Lung microvascular endothelial cell (primary cell): ENCODE measurements around the gene LEO1. TPM values are rescaled to one million over a fixed set of nuclear protein-coding genes. Genes with fewer than 3 reads are reported as not detected.

Experiments
- DNase-seq, 2 donors: peaks; one replicate each; pipeline versions ENCODE4 v3.0.0 to v3.0.0-alpha.2; 2010; ENCODE audit warnings: low read depth in 2 of 2
- total RNA-seq: library from RNA; depleted of rRNA; stranded (reverse); fragments of >200 nt; gene quantifications from 2 replicates; pipeline ENCODE4 v1.2.1, GENCODE V29; 2014

LEO1 gene
- total RNA-seq, result 18.1 and 19.6 TPM in 2 replicates

DNA sequence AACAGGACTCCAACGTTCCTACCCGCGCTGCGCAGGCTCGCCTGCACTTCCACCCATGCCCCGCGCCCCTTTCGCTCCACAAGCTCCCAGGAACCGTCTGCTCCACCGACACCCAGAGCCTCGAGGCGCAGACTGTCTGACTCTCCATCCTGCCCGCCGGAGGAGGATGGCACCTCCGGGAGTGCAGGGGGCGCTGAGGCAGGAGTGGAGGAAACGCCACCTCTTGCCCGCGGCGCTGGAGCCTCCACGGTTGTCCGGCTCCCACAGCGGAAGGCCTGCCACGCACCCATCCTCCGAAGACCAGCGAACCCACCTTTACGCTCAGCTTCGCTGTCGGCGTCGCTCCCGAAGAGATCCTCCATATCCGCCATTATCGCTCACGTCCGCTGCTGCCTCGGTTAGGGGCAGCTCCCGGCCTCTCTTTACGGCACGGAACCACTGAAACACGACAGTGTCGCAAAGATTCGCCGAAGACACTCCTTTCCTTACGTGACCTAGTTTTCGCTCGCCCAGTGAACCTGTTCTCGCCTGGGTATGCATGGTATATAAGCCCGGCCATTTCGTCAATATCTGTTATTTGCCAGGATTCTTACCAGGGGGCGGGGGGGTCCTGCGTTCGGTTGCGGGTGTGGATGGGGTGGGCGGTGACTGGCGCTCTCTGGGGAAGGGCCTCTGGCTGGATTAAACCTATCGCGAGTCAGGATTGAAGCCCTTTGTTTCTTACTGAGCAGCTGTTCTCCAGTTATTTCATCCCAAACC, at the start of gene LEO1:
LEO1 (minus strand) TSS at position 404 of the 759 bp plus-strand sequence; CDS start at position 371, 33 bp downstream.
- DNase-seq, result peak; percentile 98 to 99

DNA sequence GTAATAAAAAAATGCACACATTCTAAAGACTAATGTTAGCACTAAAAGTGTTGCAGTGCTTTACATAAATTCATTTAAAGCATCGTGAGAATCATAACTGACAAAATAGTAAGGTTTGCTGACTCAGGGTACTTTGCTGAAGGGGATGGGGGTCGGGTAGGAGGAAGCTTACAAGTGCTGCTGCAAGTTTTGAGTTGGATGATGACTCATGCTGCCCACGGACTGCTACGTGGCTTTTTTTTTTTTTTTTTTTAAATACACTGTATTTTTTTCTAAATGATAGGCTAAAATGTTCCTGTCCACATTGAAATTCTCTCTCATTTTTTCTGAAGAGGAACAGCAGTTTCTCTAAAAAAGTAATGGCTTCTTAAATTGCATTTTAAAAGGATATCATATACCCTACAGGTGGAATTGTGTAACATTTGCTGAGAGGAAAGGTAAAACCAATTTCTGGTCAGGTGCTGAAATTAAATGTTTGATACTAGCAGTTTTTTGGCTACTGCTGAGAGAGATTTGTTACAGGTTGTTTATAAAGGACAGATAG, 49.6 kb upstream of the LEO1 start:
- DNase-seq, result peak; percentile 85 to 93

DNA sequence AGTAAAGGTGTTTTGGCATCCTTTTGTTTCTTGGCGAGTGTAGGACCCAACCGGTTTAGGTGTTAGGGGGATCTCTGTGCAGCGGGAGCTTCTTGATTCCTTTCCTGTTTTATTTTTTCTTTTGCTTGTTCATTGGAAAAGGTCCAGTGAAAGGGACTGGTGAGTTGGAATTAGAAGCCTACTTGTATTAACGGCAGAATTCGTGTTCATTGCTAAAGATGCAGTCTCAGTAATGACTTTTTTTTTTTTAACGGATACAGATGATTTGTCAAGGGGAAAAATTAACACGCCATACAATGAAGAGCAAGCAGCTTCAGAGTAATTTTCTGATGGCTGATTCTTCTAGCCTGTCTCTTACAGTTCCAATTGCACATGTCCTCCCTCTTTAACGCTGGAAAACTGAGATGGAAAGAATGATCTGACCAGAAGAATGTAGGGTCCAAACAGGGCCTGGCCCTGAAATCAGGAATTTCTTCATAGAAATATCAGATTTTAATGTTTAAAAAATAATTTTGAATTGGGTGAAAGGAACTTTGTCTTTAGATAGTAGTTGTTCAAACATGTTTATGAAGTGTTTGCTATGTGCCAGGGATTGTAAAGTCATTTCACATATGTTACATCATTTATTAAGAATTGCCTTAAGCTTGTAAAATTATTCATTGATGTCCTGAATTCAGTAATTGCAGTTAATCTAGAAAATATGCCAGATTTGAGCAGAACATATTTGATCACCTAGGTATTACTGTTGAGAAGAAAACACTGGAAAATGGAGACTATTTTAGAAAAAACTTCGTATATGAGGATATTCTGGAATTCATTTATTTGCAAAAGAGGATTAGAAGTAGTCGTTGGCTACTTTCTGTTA, 48.9 kb upstream of the LEO1 start:
- peak; percentile 37 to 59 for DNase-seq

DNA sequence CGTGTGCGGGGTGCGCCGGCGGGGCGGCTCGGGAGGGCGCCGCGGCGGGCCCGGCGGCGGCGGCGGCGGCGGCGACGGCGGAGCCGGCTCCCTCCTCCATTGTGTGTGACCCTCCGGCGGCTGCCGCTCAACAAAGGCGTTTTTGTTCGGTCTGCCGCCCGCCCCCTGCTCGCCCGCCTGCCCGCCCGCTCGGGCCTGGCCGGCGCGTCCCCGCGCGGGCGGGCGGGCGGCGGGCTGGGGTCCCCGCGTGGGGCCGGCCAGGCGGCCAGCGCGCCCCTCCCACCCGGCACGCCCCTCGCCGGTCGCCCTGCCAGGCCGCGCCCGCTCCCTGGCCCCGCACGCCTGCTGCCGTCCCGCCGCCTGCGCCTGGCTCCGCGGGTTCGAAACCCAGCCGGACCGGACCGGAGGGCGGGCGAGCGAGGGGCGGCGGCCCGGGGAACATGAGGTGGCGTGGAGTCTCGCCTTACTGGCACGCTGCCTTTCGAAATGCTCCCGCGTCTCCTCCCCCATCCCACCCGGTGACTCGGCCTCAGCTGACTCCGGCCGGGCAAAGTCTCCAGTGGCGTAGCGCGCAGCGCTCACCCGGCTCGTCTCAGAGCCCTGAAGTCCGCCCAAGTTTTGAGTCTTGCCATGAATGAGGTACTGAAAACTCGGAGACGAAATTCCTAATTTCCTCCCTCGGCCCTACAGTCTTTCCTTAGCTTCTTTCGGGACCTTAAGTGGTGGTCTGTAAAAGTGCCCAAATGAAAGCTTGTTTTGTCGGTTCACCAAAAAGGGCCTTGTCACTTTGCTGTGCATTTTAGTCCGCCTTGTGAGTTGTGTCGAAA, 48.0 kb upstream of the LEO1 start:
- peak; percentile 86 to 91 for DNase-seq

DNA sequence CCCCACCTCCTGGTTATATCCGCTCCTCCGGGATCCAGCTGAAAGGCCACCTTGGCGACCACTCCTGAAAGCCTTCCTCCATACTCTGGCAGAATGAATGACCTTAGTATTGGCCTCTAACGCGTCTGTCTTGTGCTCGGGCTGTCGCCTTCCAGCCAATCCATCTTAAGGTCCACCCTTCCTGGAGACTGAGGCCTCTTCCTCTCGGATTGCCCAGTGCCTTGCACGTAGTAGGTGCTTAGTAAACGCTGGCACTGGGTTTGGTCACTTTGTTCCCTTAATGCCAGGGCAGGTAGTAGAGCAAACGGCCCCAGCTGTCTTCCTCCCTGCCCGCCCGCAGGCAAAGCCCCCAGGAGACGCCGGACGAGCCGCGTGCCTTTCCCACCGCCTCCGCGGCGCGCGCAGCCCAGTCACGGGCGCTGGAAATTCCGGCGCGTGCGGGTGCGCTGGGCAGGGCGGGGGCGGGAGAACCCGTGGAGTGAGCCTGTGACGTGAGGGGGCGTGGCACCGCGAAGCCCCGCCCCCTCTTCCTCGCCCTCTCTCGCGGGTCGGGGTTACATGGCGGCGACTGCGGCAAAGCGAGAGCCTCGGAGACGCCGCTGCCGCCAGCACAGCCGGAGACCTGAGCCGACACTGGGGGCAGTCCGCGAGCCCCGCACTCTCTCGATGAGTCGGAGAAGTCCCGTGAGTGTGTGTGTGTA, 47.3 kb upstream of the LEO1 start, which contains the start of gene MAPK6:
MAPK6 (plus strand) TSS at position 527 of the 701 bp plus-strand sequence. CDS start 27,242 bp downstream, outside the sequence.
- peak; percentile 94 to 97 for DNase-seq

DNA sequence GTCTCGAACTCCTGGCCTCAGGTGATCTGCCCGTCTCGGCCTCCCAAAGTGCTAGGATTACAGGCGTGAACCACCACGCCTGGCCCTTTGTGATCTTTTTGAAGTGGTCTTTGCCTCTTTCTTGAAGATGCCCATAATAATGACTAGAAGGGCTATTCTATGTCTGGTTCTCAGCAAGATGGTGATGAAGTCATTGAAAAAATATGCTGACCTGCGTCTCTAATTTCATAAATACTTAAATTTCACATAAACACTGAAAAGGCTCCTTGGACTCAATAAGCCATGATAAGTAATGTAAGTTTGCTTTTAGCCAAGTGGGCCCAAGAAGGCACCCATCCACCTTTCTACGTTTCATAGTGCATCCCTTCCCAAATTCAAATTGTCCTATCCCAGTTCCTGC, 46.7 kb upstream of the LEO1 start:
- DNase-seq, result no peak

DNA sequence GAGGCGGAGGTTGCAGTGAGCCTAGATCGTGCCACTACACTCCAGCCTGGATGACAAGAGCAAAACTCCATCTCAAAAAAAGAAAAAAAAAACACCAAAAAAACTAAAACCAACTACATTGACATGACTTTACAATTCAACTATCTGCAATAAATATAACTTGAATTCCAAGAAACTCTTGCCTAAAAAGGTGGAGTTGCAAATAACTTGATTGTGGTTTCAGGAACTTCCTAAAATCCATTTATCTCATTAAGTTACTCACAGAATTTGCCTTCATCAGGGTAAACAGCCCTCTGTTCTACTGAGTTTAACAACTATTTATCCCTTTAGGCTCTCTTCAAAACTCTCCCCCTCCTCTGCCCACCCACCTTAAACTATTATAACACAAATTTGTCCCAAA, 44.7 kb upstream of the LEO1 start:
- no peak for DNase-seq

DNA sequence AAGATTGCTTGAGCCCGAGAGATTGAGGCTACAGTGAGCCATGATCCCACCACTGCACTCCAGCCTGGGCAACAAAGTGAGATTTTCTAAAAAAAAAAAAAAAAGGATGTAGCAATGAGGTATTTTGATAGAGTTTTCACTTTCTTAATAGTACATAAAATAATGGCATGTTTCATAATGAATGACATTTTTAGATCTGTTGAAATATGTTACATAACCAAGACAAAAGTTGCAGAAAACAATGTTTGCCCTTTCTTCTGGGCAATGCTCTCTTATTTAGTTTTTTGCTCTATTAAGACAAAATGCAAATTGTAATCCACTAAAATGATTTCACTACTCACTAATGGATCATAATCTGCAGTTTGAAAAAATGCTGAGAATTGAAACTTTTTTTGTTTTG, 43.0 kb upstream of the LEO1 start:
- DNase-seq, result no peak

DNA sequence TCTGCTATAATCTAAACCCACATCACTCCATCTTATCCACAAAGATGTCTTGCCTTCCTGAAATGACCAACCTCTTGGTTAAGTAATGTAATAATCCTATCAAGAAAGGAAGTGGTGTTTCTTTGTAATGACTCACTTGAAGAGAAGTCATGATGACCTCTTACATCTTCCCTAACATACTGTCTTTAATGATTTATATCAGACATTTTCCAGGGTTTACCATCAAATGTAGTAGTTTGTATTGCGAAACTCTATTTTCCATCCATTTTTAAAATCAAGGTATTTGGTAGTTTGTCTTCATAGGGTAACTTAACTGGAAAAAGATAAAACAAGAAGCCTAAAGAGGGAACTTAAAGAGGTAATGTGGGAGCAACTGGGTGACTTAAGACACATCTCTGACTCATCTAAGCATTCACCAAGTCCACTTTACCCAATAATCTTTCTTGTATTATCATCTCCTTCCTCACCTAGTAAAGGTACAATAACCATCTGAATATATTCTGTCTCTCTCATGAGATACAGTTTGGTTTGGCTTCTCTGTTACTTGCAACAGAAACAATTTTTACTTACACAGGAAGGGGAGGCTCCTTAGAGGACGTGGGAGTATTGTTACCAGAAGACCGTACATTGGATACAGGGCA, 41.7 kb upstream of the LEO1 start:
- peak in 1 of 2 donors; percentile 60 for DNase-seq

DNA sequence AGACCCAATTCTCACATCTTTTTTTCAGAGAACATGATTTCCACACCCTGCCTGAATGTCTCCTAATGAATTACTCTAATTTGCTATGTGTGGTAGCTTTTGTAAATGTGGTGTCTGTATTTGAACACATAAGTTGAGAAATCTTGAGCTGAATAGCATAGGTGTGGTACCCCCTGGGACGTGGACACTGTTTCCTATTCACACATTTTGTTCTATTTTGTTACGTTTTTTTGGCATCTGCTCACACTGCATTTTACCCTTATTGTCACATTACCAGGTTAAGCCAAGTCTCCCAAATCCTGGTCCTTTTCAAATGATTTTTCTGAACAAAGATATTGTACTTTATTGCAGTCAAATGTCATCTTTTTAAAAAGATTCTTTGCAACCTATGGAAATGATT, 40.6 kb upstream of the LEO1 start:
- no peak for DNase-seq

DNA sequence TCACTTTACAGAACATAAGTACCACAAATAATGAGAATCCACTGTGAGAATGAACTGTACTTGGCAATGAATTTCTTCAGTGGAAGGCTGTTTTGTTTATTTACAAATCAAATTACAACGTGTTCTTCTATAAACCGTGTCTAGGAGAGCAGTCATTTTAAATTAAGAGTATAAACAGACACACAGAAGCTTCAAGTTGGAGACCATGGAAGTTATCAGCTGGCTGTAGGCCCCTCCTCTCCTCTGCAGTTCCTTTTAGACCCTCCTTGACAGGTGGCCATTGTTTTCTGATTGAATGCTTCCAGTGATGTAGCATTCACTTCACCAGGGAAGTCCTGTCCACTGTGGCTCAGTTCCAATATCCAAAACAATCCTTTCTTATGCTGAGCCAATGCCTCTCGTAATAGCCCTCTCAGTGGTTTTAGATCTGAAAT, 40.1 kb upstream of the LEO1 start:
- peak; percentile 34 to 83 for DNase-seq

DNA sequence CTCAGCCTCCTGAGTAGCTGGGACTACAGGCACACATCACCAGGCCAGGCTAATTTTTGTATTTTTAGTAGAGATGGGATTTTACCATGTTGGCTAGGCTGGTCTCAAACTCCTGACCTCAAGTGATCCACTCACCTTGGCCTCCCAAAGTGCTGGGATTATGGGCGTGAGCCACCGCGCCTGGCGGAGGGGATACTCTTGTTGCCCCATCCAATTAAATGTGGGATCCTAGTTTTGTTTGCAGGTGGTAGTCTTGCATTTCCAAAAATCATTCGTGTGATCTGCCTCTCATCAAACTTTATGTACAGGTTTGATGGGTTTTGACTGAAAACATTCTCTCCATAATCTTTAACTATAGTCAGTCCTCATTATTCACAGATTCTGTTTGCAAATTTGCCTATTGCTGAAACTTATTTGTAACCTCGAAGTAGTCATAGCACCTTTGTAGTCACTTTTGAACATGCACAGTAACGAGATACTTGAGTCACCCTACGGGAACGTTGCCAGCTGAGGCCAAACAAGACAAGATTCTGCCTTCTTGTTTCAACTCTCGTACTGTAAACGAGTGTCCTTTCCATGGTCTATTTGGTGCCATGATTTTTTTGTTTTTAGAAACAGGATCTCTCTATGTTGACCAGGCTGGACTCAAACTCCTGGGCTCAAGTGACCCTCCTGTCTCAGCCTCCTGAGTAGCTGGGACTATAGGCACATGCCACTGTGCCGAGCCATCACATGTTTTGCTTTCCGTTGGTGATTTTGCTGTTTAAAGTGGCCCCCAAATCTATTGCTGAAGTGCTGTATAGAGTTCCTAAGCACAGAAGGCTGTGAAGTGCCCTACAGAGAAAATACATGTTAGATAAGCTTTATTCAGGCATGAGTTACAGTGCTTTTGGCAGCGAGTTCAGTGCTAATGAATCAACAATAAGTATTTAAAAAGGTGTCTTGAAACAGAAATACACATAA, 39.3 kb upstream of the LEO1 start:
- peak in 1 of 2 donors; percentile 92 for DNase-seq

DNA sequence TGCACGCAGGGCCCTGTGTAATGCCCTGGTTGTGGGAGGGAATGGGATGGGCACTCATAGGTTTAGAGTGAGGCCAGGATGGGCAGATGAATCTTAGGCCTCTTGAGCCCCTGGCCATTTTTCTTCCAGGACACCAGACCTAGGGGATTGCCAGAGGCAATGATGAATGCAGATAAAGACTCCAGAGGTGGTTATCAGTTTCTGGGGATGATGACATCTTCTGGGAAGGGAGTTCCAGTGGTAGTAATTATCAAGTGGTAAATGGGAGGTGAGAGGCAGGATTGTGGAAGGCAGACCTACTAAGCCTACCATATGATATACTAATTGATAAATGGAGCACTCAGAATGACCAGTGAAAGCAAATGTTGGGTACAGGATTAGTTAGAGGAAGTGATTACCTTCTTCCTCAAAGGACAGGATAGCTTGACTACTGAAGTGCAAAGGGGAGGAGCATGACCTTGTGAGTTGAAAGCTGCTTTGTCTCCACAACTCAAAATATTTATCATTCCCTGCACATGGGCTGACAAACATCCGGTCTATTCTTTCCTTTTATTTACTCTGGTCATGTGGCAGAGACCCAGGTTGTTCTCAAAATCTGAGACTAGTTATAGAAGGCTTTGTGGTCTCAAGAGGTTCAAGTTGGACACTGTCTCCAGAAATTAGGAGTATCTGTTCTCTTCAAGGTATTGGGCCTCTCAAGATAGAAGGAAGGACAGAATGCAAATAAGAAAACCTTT, 37.3 kb upstream of the LEO1 start:
- peak; percentile 40 to 46 for DNase-seq

DNA sequence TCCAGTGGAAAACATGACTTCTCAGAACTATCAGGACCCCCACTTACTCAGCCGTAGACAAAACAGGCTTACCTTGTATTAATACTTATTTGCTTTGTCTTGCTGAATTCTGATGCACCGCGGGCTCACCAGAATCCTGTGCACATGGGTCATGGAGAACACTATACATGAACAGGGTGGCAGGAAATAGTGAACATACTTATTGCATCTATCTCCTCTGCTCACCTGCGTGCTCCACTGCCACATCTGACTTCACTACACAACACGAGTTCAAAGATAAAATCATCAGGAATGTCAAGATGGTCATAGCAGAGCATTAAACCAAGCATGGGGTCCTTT, 36.8 kb upstream of the LEO1 start:
- DNase-seq, result no peak

DNA sequence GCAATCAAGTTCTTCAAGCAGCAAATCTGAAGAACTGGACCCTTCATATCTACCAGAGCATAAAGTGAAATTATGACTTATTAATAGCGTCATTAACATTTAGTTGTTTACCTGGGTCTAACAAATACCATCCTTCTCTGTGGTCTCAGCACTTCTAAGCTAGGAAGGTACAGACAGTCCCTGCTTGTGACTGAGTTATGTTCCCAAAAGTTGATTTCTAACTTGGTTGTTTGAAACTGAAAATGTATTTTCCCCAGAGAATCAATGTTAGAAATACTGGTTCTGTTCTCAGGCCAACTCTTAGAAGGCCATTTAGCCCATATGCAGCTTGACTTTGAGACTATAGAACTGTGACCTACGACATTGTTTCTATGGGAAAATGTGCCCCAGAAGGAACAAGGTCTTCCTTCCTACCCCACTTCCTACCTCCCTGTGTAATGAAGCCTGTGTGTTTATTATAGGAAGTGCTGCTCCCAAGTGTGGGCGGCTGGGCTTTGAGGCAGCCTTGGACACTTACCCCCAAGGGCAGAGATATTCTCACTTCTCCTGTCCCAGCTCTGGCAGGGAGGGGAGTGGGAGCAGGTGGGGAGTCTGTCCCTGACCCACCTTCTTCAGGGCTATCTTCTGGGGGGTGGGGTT, 35.2 kb upstream of the LEO1 start:
- DNase-seq, result peak; percentile 27 to 50

DNA sequence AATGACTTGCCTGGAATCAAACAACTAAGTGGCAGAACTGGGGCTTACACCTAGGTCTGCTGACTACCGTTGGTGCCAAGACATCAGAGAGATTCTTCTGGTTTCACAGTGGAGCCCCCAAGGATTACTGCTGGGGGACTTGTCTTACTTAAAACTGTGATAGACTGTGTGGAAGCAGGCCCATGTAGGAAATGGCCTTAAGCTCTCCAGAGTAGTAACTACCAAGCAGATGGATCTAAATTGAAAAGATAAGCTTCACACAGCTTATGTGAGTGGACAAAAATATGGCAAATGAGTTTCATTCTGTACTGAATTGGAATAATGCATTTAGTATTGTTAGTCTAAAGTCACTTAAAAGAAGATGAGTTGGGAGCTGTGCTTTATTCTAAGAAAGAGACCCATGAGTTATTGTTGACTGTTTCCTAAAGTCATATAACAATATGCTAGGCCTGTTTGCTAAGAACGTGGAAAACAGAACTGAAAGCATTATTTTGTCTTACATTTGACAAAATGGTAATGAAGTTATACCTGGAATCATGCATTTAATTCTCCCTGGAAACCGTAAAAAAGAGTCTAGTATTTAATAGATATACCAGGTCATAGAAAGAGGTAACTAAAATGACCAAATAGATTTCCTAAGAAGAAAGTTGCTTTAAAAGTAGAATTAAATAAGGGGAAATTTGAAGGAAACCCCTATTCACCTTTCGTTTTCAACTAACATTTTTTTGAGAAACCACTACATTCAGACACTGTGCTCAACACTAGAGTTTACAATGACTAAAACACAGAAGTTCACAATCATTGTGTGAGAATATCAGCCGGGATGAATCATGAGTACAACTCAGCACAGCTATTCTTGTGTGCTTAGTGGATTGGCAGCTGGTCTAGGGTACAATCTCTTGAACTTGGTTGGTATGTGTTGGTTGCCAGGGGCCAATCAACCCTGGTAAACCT, 34.4 kb upstream of the LEO1 start:
- peak; percentile 59 to 92 for DNase-seq

DNA sequence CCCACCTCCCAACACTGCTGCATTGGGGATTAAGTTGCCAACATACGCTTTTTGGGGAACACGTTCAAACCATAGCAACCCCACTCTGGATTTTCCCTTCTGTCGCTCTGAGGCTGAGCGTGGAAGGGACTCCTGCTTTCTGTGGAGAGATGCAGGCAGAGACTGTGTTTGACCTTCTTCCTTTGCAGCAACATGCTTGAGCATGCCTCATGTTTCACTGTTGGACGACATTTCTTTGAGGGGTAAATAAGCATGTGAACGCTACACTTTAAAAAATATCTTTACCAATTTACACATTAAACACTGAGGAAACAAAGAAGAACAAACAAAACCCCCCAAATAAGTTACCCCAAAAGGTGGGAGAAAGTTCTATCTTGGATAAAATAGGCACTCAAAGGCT, 33.2 kb upstream of the LEO1 start:
- no peak for DNase-seq
